HG02759 (cell line): ENCODE measurements around the gene KRTAP12-4.
"Not testable (repeated sequence)": the region's sequence is repeated elsewhere in the genome, so short reads cannot be mapped to it uniquely, and the experiment has no call there.

Experiments
- ATAC-seq: cut with Tn5 transposase; IDR thresholded peaks from one replicate; pipeline ENCODE4 v1.9.1; 2021; ENCODE audit warnings: mild to moderate bottlenecking, moderate library complexity; ENCODE audit not compliant: unreplicated experiment

KRTAP12-4 gene

DNA sequence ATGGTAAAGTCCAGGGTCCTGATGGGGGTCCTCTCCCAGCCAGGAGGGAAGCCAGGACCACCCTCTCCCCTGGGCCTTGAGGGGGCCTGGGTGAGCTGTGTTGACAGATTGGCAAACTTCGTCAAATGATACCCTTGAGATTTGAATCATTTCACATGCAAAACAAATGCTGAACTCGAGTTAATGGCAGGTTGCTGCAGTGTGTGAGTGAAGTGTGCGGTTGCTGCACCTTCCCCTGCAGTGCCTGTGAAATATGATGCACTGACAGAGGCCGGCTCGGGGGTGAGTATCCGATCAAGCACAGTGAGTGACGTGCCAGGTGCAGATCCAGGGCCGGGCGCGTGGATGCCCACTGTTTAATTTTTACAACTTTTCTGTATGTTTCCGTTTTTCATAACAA lies 33.2 kb upstream of the KRTAP12-4 start:
- ATAC-seq, result no peak

DNA sequence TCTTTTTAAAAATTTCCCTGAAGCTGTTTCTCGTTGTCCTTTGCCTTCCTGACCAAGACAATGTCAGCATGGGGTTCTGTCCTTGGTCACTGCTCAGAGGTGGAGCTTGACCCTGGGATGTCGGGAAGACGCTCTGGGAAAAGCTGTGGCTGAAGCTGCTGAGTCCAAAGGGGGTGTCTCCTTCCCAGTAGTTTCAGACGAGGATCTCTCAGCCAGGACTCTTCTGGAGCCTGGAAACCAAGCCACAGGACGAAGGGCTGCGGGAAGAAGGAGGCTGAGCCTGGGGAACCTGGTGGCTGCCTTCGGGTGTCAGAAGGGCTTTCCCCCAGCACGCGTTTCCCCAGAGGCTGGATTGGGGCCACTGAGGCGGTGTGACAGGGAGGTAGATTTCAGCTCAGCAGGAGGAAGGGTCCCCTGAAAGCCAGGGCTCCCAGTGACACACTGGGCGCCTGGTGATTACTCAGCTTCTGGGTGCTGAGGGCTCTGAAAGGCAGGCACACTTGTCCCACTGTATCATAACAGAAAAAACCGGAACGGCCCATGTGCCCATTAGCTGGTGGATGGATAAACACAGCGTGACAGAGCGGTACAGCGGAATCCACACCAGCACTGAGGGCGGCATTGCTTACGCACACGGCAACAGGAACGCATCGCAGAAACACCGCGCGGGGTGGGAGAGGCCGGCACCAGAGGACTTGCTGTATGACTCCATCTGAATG lies 32.5 kb upstream of the KRTAP12-4 start:
- ATAC-seq, result no peak

DNA sequence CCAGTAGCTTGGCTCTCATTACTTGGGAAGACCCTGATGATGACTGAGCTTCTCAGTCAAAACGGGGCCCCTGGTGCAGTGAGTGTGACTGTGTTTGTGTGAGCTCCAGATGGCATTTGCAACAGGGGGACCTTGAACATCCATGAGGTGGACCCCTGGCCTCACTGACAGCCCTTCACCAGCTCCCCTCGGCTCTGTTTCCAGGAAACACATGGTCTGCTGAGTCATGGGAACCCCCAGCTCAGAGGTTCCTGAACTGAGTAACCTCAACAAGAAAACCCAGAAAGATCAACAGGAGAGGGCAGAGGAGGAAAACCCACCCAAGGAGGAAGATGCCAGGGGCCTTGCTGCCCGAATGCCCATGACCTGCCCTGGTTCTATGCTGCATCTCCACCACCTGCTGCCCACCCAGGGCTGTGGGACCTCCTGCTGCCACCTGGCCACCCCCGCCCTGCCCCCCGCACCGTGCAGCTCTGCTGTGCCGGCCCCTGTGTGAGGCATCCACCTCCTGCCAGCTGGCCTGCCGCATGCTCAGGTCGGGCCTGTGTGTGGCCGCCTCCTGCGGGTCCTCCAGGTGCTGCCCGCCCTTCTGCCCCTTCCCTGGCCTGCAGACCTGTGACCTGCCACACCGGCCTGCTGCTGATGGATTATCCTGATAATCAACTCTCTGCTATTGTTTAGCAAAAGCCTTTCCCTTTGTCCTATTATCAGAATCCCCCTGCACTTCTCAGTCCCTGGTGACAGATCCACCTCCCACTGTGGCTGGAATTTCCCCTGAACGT lies 31.7 kb upstream of the KRTAP12-4 start:
- no peak for ATAC-seq

DNA sequence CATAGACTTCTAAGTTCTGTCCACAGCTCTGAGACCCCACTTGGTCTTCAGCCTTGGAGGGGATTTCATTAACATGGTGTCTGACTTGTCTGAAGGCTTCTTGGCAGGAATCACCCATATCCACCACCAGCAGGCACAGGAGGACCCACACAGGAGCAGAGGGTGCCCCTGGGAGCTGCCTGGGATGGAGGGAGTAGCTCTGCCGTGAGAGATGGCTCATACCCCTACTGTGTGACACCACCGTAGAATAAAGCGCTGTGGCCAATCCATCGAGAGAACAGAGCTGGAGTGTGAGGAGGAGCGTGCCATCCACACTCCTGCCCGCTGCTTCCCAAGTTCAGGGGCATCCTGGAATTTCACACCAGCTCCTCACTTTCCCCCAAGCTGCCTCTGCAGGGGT lies 30.6 kb upstream of the KRTAP12-4 start:
- not testable (repeated sequence) for ATAC-seq

DNA sequence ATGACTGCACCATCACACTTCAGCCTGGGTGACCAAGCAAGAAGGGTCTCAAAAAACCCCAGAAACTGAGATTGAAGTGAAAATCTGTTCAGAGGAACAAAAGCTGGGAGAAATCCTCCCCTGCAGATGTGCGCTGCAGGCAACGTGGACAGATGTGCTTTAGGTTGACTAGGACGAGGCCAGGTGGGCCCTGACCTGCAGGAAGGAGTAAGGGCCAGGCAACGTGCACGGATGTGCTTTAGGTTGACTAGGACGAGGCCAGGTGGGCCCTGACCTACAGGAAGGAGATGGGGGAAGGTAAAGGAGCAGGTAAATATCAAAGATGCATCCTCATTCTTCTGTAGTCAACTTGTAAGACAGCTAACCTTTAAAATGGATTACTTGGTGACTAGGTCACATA lies 30.0 kb upstream of the KRTAP12-4 start:
- no peak for ATAC-seq

DNA sequence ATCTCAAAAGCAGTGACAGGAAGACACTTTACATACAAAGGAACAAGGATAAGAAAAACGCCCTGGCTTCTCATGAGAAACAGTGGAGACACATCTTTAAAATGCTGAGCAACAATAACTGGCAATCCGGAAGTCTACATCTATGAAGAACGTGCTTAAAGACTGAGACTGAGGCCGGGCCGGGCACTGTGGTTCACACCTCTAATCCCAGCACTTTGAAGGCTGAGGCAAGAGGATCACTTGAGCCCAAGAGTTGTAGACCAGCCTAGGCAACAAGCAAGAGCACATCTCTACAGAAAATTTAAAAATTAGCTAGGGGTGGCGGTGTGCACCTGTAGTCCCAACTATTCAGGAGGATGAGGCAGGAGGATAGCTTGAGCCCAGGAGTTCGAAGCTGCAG lies 29.6 kb upstream of the KRTAP12-4 start:
- no peak for ATAC-seq

DNA sequence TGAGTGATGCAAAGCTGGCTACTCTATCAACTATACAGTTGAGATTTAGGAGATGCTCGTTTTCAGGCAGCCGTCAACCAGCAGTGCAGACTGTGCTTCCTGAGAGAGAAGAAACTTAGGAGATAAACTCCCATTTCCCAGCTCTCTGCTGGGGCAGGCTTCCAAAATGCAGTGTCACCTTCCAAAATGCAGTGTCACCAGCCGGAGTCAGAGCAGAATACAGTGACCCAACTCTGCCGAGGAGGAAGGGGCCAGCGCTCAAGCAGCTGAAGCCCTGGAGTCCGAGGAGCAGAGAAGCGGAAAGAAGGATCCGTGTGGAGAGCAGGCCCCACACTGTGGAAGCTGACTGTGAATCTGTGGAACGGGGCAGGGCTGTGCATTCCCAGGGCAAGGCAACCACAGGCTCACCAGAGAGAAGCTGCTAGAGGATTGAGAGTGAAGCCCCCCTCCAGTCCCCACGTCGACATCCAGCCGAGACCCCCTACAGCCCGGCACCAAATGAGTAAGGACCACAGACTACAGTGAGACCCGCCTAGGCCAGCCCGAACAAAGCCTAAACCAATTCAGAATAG lies 28.2 kb upstream of the KRTAP12-4 start:
- no peak for ATAC-seq

DNA sequence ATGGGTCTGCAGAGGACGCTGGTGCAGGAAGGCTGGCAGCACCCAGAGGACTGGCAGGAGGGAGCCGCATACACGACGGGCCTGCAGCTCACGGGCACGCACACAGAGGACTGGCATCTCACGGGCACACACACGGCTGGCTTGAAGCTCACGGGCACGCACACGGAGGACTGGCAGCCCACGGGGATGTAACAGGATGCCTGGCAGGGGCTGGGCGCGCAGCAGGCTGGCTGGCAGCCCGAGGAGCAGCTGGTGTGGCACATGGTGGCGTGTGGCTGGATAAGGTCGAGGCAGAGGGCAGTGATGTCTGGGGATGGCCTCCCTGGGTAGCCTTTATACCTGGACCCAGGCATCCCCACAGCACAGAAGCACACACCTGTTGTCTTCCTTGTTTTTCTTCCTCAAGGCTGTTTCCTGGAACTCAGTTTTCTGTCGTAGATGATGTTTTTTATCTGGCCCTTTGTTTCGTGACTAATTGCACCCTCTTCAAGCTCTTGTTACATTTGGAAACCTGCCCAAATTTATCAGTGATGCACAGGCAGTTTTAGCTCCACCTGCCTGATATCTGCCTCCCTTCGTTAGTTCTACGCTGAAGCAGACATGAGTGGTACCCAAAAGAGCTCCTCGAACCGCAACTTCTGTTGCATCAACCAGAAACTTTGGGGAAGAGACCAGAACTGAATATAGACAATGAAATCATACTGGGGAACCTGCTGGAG lies 27.6 kb upstream of the KRTAP12-4 start, which contains the start of gene KRTAP12-1:
Gene KRTAP12-1, minus strand, starts transcription at position 303 of the 719 bp plus-strand sequence. Its CDS starts 40 bp downstream, at position 263.
- ATAC-seq, result no peak

DNA sequence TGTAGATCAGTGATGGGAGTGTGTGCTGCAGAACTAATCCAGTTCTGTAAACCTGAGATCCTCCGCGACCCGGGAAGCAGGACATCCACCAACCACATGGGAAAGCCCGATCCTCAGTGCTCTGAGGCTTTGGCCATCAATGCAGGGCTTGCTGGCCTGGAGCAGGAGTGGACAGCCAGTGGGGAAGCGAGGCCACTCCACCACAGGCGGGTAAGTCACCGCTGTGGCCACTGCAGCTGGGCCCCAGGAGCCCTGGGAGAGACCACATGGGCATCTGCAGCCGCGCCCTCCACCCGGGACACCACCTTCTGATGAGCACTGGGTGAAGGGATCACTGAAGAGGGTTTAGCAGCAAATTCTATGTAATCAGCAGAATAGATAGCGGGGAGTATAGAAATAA lies 26.7 kb upstream of the KRTAP12-4 start:
- no peak for ATAC-seq

DNA sequence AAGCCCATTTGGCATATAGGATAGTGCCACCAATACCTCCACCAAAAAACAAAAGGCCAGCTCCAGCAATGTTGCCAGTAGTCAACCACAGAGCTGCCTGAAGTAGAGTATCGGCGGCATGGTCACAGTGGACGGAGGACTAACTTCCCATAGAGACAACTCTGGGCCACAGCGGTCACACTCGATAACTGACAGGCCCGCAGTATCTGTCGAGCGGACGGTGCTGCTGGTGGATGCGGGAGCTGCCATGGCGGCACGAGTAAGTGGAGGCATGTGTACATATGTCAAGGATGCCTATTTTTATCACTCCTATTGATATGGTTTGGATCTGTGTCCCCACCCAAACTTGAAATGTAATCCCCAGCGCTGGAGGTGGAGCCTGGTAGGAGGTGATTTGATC lies 23.4 kb upstream of the KRTAP12-4 start:
- ATAC-seq, result no peak

DNA sequence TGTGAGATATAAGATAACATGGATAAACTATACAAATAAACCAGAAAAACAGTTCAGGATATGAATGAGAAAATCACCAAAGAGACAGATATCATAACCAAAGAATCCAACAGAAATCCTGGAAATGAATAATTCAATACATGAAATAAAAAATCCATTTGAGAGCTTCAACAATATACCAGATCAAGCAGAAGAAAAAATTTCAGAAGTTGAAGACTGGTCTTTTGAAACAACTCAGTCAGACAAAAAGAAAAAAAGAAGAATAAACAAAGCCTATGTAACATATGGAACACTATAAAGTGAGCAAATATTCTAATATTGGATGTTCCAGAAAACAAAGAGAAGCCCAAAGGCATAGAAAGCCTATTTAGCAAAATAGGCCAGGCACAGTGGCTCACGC lies 17.5 kb upstream of the KRTAP12-4 start:
- ATAC-seq, result no peak

DNA sequence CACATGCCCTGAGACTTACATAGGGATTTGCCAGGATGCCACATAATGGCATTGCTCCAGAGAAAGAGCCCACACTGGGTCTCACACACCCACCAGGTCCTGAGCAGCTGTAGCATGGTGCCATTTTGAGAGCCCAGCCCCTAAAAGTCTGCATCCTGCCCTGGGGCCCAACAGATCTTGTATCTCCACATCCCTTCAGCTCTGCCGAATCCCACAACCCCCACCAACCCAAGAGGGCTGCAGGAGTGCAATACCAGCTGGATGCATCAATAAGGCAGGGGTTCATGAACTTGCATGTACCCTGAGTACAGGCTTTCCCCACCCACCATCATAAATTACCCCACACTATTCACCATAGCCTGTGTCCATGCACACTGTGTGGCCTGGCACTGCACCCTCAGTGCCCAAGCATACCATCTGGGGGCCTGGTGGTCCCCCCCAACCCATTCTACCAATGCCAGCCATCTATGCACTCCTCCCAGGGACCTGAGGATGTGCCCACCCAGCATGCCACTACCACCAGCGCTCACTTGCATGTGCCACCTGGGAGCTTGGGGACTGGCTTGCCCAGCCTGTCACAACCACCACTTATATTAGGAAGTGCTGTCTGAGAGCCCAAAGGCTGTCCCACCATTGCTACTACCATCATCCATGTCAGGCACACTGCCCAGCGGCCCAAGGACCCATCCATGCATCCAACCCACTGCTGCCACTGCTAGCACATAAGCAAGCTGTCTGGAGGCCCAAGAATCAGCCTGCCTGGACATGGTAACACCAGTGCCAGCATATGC lies 16.4 kb upstream of the KRTAP12-4 start:
- ATAC-seq, result no peak

DNA sequence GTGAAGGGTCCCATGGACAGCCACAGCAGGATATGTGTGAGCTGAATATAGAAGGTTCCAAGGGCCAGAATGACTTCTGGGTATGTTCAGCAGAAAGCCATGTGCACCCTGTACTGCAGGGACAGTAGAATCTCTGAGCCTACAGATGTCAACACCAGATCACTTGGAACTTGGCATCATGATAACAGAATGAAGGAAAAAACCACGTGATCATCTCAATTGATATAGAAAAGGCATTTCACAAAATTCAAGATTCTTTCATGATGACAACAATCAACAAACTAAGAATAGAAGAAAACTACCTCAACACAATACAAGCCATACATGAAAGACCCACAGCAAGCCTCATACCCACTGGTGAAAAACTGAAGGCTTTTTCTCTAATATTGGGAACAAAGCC lies 13.2 kb upstream of the KRTAP12-4 start:
- no peak for ATAC-seq

DNA sequence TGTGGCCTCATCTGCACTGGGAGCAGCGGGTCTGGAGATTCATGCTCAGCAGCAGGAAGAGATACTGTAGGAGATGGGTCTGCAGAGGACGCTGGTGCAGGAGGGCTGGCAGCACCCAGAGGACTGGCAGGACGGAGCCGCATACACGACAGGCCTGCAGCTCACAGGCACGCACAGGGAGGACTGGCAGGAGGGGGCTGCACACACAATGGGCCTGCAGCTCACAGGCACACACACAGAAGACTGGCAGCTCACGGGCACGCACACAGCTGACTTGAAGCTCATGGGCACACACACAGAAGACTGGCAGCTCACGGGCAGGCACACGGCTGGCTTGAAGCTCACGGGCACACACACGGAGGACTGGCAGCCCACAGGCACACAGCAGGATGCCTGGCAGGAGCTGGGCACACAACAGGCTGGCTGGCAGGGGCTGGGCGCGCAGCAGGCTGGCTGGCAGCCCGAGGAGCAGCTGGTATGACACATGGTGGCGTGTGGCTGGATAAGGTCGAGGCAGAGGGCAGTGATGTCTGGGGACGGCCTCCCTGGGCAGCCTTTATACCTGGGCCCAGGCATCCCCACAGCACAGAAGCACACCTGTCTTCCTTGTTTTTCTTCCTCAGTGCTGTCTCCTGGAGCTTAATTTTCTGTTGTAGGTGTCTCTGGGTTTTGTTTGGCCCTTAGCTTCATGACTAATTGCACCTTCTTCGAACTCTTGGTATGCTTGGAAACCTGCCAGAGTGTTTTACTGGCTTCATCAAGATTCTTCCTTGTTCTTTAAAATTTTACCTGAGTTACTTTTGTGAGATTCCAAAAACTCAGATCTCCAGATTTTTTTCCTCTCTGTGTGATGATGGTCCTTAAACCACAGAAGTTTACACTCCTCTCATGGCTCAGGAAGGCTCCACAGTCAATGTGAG lies 12.2 kb upstream of the KRTAP12-4 start, which contains the start of gene KRTAP12-2:
Gene KRTAP12-2, minus strand, starts transcription at position 527 of the 920 bp plus-strand sequence. Its CDS starts 41 bp downstream, at position 486.
- no peak for ATAC-seq

DNA sequence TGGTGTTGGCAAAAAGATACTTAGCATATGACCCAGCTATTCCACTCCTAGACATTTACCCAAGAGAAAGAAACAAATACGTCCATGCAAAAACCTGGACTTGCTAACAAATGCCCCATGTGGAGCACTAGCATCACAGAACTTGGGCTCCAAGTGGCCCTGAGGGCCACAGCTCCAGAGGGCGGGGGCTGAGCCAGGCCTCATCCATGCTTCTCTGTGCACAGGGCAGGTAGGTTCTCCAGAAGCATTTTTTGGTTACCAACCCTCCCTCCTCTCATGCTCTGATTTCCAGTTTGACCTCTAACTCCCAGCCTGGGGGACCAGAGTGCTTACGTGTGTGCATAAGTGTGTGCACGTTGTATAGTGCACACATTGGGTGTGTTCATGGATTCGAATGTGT lies 10.2 kb upstream of the KRTAP12-4 start:
- ATAC-seq, result no peak

DNA sequence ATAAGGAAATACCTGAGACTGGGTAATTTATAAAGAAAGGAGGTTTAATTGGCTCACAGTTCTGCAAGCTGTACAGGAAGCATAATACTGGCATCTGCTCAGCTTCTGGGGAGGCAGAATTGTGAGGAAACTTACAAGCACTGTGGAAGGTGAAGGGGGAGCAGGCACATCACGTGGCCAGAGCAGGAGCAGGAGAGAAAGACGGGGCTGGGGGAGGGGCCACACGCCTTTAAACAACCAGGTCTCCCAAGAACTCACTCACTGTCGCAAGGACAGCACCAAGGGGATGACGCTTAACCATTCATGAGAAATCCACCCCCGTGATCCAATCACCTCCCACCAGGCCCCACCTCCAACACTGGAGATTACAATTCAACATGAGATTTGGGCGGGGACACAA lies 7.1 kb upstream of the KRTAP12-4 start:
- ATAC-seq, result not testable (repeated sequence)

DNA sequence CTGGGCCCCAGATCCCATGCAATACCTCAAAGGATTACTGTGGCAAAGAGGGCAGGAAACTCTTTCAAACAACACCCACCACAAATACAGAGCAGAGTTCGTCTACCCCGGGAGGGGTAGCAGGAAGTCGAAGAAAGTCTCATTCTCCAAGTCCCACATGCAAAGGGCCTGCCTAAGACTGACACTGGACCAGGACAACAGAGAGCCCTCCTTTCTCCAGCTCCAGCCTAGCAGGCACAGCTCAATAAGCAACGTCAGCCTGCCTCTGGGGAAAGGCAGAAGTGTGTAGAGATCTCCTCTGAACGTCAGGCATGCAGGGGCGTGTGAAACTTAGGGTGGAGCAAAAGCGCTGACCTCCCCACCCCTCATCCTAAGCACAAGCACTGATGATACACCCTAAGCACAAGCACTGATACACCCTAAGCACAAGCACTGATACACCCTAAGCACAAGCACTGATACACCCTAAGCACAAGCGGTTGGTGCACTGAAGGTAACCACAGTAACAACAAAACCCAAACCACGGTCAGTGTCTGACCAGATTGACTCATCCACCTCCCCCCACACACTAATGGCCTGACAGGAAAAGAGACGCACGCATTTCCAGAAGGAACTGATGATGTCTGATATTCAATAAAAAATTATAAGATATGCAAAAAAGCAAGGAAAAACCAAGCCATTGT lies 4.6 kb upstream of the KRTAP12-4 start:
- no peak for ATAC-seq

DNA sequence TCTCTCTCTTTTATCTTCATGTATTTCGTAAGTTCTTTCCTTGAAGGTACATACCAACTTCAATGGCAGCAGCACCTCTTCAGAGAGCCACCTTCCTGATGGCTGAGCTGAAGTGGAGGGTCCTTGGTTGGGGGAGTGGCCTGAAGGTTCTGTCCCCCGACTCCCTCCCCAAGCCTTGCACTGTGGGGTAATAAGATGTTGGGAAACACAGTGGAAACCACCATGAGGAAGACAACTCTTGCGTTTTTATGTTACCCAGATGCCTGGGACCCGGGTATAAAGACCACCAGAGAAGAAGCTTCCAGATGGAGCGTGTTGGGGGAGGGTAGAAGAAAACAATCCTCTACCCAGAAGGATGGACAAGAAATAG lies 4.1 kb upstream of the KRTAP12-4 start:
- no peak for ATAC-seq
